ENCODE measurements around the gene SEC23IP. TPM values are rescaled to one million over a fixed set of nuclear protein-coding genes. Genes with fewer than 3 reads are reported as not detected.
"Not testable (repeated sequence)": the region's sequence is repeated elsewhere in the genome, so short reads cannot be mapped to it uniquely, and the experiment has no call there.

Gene SEC23IP
- polyA plus RNA-seq, 4 donors = 7.8 to 42.0 (median 9.8) TPM

- Histone ChIP-seq H3K4me1 (ENCODE audit: control insufficient read depth in 3 of 3, insufficient read depth in 2 of 3, low read depth in 1 of 3, low read length in 2 of 3) (peaks cover 3 to 6% (median 3%) of the 10 kb centered on the region in 3 donors), H3K27me3 (ENCODE audit: control insufficient read depth in 3 of 3, insufficient read depth in 3 of 3, low read length in 3 of 3) (no peaks in the 10 kb centered on the region), H3K9me3 (ENCODE audit: control insufficient read depth in 2 of 2, insufficient read depth in 1 of 2, low read depth in 1 of 2, low read length in 1 of 2) (no peaks in the 10 kb centered on the region), H3K27ac (ENCODE audit: low read depth in 1 of 3, low read length in 2 of 3) (peak overlapping the region; percentile 74 to 92 (median 82)), H3K4me3 (ENCODE audit: low read depth in 1 of 3, low read length in 3 of 3) (peak overlapping the region; percentile 88 to 97 (median 94)), H3K36me3 (ENCODE audit: control insufficient read depth in 3 of 3, insufficient read depth in 2 of 3, low read depth in 1 of 3, low read length in 3 of 3) (no peaks in the 10 kb centered on the region)
- 0 to 1% (median 0%) methylated on average over 28 to 56 of the region's 56 CpGs for WGBS, 3 donors
- DNase-seq (peak; percentile 66 to 85), FAIRE-seq (no peak)
Measured at GRCh38 chr10:119871881-119872609, 20.5 kb upstream of the SEC23IP start.

GRCh38 chr10:119872610-119872859, 20.0 kb upstream of the SEC23IP start, which contains the start of gene MCMBP:
Gene MCMBP (minus strand): TSS chr10:119872843. CDS start chr10:119872584, 259 bp downstream.
- 0 to 1% (median 1%) methylated on average over 36 to 42 of the region's 42 CpGs for WGBS, 3 donors
- Histone ChIP-seq H3K27ac (ENCODE audit: low read depth in 1 of 3, low read length in 2 of 3) (peak within 1 kb of the TSS; percentile 74 to 93 (median 92)), H3K4me1 (ENCODE audit: control insufficient read depth in 3 of 3, insufficient read depth in 2 of 3, low read depth in 1 of 3, low read length in 2 of 3) (peaks cover 3 to 6% (median 3%) of the 10 kb centered on the region in 3 donors), H3K27me3 (ENCODE audit: control insufficient read depth in 3 of 3, insufficient read depth in 3 of 3, low read length in 3 of 3) (no peaks in the 10 kb centered on the region), H3K9me3 (ENCODE audit: control insufficient read depth in 2 of 2, insufficient read depth in 1 of 2, low read depth in 1 of 2, low read length in 1 of 2) (no peaks in the 10 kb centered on the region), H3K4me3 (ENCODE audit: low read depth in 1 of 3, low read length in 3 of 3) (peak within 1 kb of the TSS; percentile 88 to 97 (median 94)), H3K36me3 (ENCODE audit: control insufficient read depth in 3 of 3, insufficient read depth in 2 of 3, low read depth in 1 of 3, low read length in 3 of 3) (no peaks in the 10 kb centered on the region)
- no peak for FAIRE-seq
- DNase-seq = no peak

GRCh38 chr10:119872860-119873681, 19.5 kb upstream of the SEC23IP start:
- Histone ChIP-seq H3K4me1 (ENCODE audit: control insufficient read depth in 3 of 3, insufficient read depth in 2 of 3, low read depth in 1 of 3, low read length in 2 of 3) (peaks cover 3 to 6% (median 3%) of the 10 kb centered on the region in 3 donors), H3K9me3 (ENCODE audit: control insufficient read depth in 2 of 2, insufficient read depth in 1 of 2, low read depth in 1 of 2, low read length in 1 of 2) (no peaks in the 10 kb centered on the region), H3K36me3 (ENCODE audit: control insufficient read depth in 3 of 3, insufficient read depth in 2 of 3, low read depth in 1 of 3, low read length in 3 of 3) (no peaks in the 10 kb centered on the region), H3K27me3 (ENCODE audit: control insufficient read depth in 3 of 3, insufficient read depth in 3 of 3, low read length in 3 of 3) (no peaks in the 10 kb centered on the region), H3K4me3 (ENCODE audit: low read depth in 1 of 3, low read length in 3 of 3) (peak overlapping the region; percentile 88 to 97 (median 94)), H3K27ac (ENCODE audit: low read depth in 1 of 3, low read length in 2 of 3) (peak overlapping the region; percentile 74 to 93 (median 92))
- FAIRE-seq (no peak), DNase-seq (peak; percentile 83 to 96)
- 0 to 1% (median 1%) methylated on average over 58 to 75 of the region's 75 CpGs for WGBS, 3 donors

GRCh38 chr10:119878524-119878923, 14.0 kb upstream of the SEC23IP start:
- H3K4me1 ChIP-seq (ENCODE audit: control insufficient read depth in 3 of 3, insufficient read depth in 2 of 3, low read depth in 1 of 3, low read length in 2 of 3) = peaks cover 0 to 5% (median 3%) of the 10 kb centered on the region in 3 donors
- no peak overlapping the region for H3K4me3 ChIP-seq (ENCODE audit: low read depth in 1 of 3, low read length in 3 of 3)
- H3K36me3 ChIP-seq (ENCODE audit: control insufficient read depth in 3 of 3, insufficient read depth in 2 of 3, low read depth in 1 of 3, low read length in 3 of 3) = no peaks in the 10 kb centered on the region
- FAIRE-seq (no peak), DNase-seq (peak in 1 of 2 donors; percentile 16)
- H3K27ac ChIP-seq (ENCODE audit: low read depth in 1 of 3, low read length in 2 of 3) = no peak overlapping the region
- H3K9me3 ChIP-seq (ENCODE audit: control insufficient read depth in 2 of 2, insufficient read depth in 1 of 2, low read depth in 1 of 2, low read length in 1 of 2) = no peaks in the 10 kb centered on the region
- 44 to 62% (median 51%) methylated on average over 2 of the region's 2 CpGs for WGBS, 3 donors
- H3K27me3 ChIP-seq (ENCODE audit: control insufficient read depth in 3 of 3, insufficient read depth in 3 of 3, low read length in 3 of 3) = no peaks in the 10 kb centered on the region

- not testable (repeated sequence) for H3K27ac ChIP-seq (ENCODE audit: low read depth in 1 of 3, low read length in 2 of 3); H3K4me3 ChIP-seq (ENCODE audit: low read depth in 1 of 3, low read length in 3 of 3); FAIRE-seq; H3K27me3 ChIP-seq (ENCODE audit: control insufficient read depth in 3 of 3, insufficient read depth in 3 of 3, low read length in 3 of 3); H3K4me1 ChIP-seq (ENCODE audit: control insufficient read depth in 3 of 3, insufficient read depth in 2 of 3, low read depth in 1 of 3, low read length in 2 of 3); DNase-seq; H3K36me3 ChIP-seq (ENCODE audit: control insufficient read depth in 3 of 3, insufficient read depth in 2 of 3, low read depth in 1 of 3, low read length in 3 of 3); H3K9me3 ChIP-seq (ENCODE audit: control insufficient read depth in 2 of 2, insufficient read depth in 1 of 2, low read depth in 1 of 2, low read length in 1 of 2)
- WGBS, 3 donors = 78 to 81% (median 79%) methylated on average over 11 of the region's 11 CpGs
Measured at GRCh38 chr10:119883901-119884611, 8.5 kb upstream of the SEC23IP start.

- H3K36me3 ChIP-seq (ENCODE audit: control insufficient read depth in 3 of 3, insufficient read depth in 2 of 3, low read depth in 1 of 3, low read length in 3 of 3); H3K9me3 ChIP-seq (ENCODE audit: control insufficient read depth in 2 of 2, insufficient read depth in 1 of 2, low read depth in 1 of 2, low read length in 1 of 2); FAIRE-seq; H3K4me3 ChIP-seq (ENCODE audit: low read depth in 1 of 3, low read length in 3 of 3); H3K4me1 ChIP-seq (ENCODE audit: control insufficient read depth in 3 of 3, insufficient read depth in 2 of 3, low read depth in 1 of 3, low read length in 2 of 3); H3K27me3 ChIP-seq (ENCODE audit: control insufficient read depth in 3 of 3, insufficient read depth in 3 of 3, low read length in 3 of 3); H3K27ac ChIP-seq (ENCODE audit: low read depth in 1 of 3, low read length in 2 of 3); DNase-seq: not testable (repeated sequence)
- WGBS, 3 donors = 71 to 86% (median 74%) methylated on average over 6 of the region's 6 CpGs
Measured at GRCh38 chr10:119886070-119886469, 6.5 kb upstream of the SEC23IP start.

- H3K27ac ChIP-seq (ENCODE audit: low read depth in 1 of 3, low read length in 2 of 3); FAIRE-seq; H3K27me3 ChIP-seq (ENCODE audit: control insufficient read depth in 3 of 3, insufficient read depth in 3 of 3, low read length in 3 of 3); H3K36me3 ChIP-seq (ENCODE audit: control insufficient read depth in 3 of 3, insufficient read depth in 2 of 3, low read depth in 1 of 3, low read length in 3 of 3); DNase-seq; H3K9me3 ChIP-seq (ENCODE audit: control insufficient read depth in 2 of 2, insufficient read depth in 1 of 2, low read depth in 1 of 2, low read length in 1 of 2); H3K4me1 ChIP-seq (ENCODE audit: control insufficient read depth in 3 of 3, insufficient read depth in 2 of 3, low read depth in 1 of 3, low read length in 2 of 3); H3K4me3 ChIP-seq (ENCODE audit: low read depth in 1 of 3, low read length in 3 of 3): not testable (repeated sequence)
- 63 to 64% (median 64%) methylated on average over 3 of the region's 3 CpGs for WGBS, 3 donors
Measured at GRCh38 chr10:119888715-119889114, 3.8 kb upstream of the SEC23IP start.

- not testable (repeated sequence) for DNase-seq; H3K4me3 ChIP-seq (ENCODE audit: low read depth in 1 of 3, low read length in 3 of 3); H3K27ac ChIP-seq (ENCODE audit: low read depth in 1 of 3, low read length in 2 of 3); H3K36me3 ChIP-seq (ENCODE audit: control insufficient read depth in 3 of 3, insufficient read depth in 2 of 3, low read depth in 1 of 3, low read length in 3 of 3); H3K27me3 ChIP-seq (ENCODE audit: control insufficient read depth in 3 of 3, insufficient read depth in 3 of 3, low read length in 3 of 3); H3K4me1 ChIP-seq (ENCODE audit: control insufficient read depth in 3 of 3, insufficient read depth in 2 of 3, low read depth in 1 of 3, low read length in 2 of 3); FAIRE-seq; H3K9me3 ChIP-seq (ENCODE audit: control insufficient read depth in 2 of 2, insufficient read depth in 1 of 2, low read depth in 1 of 2, low read length in 1 of 2)
- WGBS, 3 donors = 36 to 59% (median 45%) methylated on average over 3 of the region's 3 CpGs
Measured at GRCh38 chr10:119889201-119889600, 3.3 kb upstream of the SEC23IP start.
